ENCODE measurements around the gene CLBA1. TPM values are rescaled to one million over a fixed set of nuclear protein-coding genes. Genes with fewer than 3 reads are reported as not detected.

Gene CLBA1
- total and polyA plus RNA-seq, 9 of the 15 experiments (the other 6 are each of a cell fraction or from before 2014, with no cell fraction given), result 0.04 to 3.9 (median 2.6) TPM

DNA sequence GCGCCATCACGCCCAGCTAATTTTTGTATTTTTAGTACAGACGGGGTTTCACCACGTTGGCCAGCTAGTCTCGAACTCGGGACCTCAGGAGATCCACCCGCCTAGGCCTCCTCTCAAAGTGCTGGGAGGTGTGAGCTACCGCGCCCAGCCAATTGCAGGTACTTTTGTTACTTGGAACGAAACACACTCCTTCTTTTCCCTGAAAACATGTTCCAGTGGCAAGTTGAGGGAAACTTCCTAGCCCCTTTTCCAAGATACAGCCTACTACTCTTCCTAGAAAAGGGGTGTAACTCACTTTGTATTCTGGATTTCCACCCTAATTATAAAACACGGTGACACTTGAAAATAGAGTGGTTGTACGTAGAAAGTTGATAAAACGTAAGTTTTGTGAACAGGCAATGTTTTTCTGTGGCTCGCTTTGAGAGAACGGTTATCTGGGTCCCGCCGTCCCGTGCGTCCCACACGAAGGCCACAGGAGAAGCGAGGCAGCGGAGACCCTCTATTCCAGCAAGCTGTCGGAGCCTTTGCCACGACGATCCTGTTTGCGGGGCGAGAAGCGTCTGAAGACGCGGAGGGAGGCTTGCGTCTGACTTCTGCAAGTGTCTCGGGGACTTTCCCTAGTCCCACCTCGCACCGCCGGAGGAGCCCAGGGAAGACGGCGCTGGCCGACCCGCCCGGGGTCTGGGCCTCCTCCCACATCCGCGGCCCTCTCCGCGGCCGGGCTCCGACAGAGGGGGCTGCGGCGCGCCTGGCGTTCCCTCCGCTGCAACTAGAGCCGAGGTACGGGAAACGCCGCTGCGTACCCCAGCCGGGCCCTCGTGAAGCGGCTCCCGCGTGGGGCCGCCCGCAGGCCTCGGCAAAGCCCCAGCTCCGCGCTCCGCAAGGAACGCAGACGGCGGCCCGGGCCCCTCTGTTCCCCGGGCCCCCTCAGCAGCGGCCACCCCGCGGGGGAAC lies 34.5 kb downstream of the CLBA1 start (continued):
- TF ChIP-seq YY1 (IDR thresholded peaks at IDR 0.05; ENCODE audit: borderline replicate concordance in 1 of 3, control insufficient read depth in 1 of 3, extremely low read depth in 1 of 3, insufficient read depth in 3 of 3, insufficient read length in 1 of 3, insufficient replicate concordance in 2 of 3, low read depth in 1 of 3, low read length in 2 of 3), result no peak
- no peak for TF ChIP-seq POLR2G (IDR thresholded peaks at IDR 0.05; ENCODE audit: low read depth, low read length)
- TF ChIP-seq FOS (IDR thresholded peaks at IDR 0.05; ENCODE audit: extremely low read depth, insufficient read length), result no peak
- TF ChIP-seq BRF1 (IDR thresholded peaks at IDR 0.05; ENCODE audit: borderline replicate concordance, extremely low read depth, insufficient read length), result no peak
- TF ChIP-seq HNRNPLL (IDR thresholded peaks at IDR 0.05; ENCODE audit: low read depth, low read length, poor library complexity, severe bottlenecking), result peak; percentile 76
- no peak for TF ChIP-seq HDAC8 (tag; IDR thresholded peaks at IDR 0.05)
- no peak for TF ChIP-seq ZNF561 (CRISPR knock-in tag; conservative IDR thresholded peaks at IDR 0.05)
- no peak for TF ChIP-seq NFE2L1 (tag; IDR thresholded peaks at IDR 0.05; ENCODE audit: borderline replicate concordance, low read depth)
- no peak for TF ChIP-seq NFRKB (IDR thresholded peaks at IDR 0.05; ENCODE audit: low read depth)
- no peak for TF ChIP-seq GATAD2B (IDR thresholded peaks at IDR 0.05; ENCODE audit: borderline replicate concordance)
- TF ChIP-seq NFIC (IDR thresholded peaks at IDR 0.05), result no peak
- TF ChIP-seq MYC (IDR thresholded peaks at IDR 0.05; ENCODE audit: low read depth, low read length), result no peak
- no peak for TF ChIP-seq MYC (CRISPR knock-in tag; IDR thresholded peaks at IDR 0.05; ENCODE audit: borderline replicate concordance, low read depth)
- no peak for TF ChIP-seq ZNF311 (CRISPR knock-in tag; IDR thresholded peaks at IDR 0.05)
- TF ChIP-seq ZFP36 (IDR thresholded peaks at IDR 0.05; ENCODE audit: low read depth, low read length, partially characterized antibody), result no peak
- TF ChIP-seq CTCF (IDR thresholded peaks at IDR 0.05 in 2 of 3, conservative IDR thresholded peaks at IDR 0.05 in 1 of 3; ENCODE audit: insufficient read depth in 2 of 3, low read depth in 1 of 3, low read length in 3 of 3), result 0 out of 6 replicates have a peak, but pooled peaks of 1 of the 3 experiments have one; percentile 1
- TF ChIP-seq, protein P1, sequence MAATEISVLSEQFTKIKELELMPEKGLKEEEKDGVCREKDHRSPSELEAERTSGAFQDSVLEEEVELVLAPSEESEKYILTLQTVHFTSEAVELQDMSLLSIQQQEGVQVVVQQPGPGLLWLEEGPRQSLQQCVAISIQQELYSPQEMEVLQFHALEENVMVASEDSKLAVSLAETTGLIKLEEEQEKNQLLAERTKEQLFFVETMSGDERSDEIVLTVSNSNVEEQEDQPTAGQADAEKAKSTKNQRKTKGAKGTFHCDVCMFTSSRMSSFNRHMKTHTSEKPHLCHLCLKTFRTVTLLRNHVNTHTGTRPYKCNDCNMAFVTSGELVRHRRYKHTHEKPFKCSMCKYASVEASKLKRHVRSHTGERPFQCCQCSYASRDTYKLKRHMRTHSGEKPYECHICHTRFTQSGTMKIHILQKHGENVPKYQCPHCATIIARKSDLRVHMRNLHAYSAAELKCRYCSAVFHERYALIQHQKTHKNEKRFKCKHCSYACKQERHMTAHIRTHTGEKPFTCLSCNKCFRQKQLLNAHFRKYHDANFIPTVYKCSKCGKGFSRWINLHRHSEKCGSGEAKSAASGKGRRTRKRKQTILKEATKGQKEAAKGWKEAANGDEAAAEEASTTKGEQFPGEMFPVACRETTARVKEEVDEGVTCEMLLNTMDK (IDR thresholded peaks at IDR 0.05; ENCODE audit: borderline replicate concordance, insufficient read depth, low read depth, low read length, poor library complexity, severe bottlenecking), result peak; percentile 78
- no peak for TF ChIP-seq ESRRB (CRISPR knock-in tag; IDR thresholded peaks at IDR 0.05; ENCODE audit: borderline replicate concordance)
- no peak for TF ChIP-seq NR4A1 (CRISPR knock-in tag; IDR thresholded peaks at IDR 0.05)
- no peak for TF ChIP-seq NR4A1 (tag; IDR thresholded peaks at IDR 0.05)
- no peak for TF ChIP-seq ZNF75A (CRISPR knock-in tag; IDR thresholded peaks at IDR 0.05)
- TF ChIP-seq RBM17 (IDR thresholded peaks at IDR 0.05; ENCODE audit: borderline replicate concordance, low read depth, low read length), result no peak
- TF ChIP-seq ZNF212 (CRISPR knock-in tag; IDR thresholded peaks at IDR 0.05), result no peak
- TF ChIP-seq DMBX1 (CRISPR knock-in tag; IDR thresholded peaks at IDR 0.05; ENCODE audit: borderline replicate concordance), result no peak

Measured in K562 (cell line).